NCI-H226 (cell line): ENCODE data around the gene CHIA.
"Not testable (repeated sequence)": the region's sequence is repeated elsewhere in the genome, so short reads cannot be mapped to it uniquely, and the experiment has no call there.

Experiments used
- DNase-seq: peaks from one replicate; pipeline ENCODE4 v3.0.0-alpha.2; 2015

CHIA gene

DNA sequence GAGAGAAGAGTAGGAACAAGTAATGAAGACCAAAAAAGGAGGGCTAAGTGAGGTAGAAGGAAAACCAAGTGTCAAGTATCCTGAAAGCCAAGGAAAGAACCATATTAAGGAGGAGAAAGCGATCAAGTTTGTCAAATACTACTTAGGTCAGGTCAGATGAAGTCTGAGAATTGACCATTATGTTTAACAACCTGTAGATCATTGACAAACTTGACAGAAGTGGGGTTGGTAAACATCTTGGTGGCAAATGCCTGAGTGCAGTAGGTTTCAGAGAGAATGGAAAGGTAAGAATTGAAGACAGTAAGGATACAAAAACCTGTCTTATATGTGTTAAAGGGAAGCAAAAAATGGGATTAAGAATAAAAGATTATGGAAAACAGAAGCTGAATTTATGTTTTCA, 3.7 kb upstream of the CHIA start:
- DNase-seq = no peak

- DNase-seq = no peak
These were observed 1.3 kb upstream of the CHIA start for GRCh38 chr1:111289371-111289770.

DNA sequence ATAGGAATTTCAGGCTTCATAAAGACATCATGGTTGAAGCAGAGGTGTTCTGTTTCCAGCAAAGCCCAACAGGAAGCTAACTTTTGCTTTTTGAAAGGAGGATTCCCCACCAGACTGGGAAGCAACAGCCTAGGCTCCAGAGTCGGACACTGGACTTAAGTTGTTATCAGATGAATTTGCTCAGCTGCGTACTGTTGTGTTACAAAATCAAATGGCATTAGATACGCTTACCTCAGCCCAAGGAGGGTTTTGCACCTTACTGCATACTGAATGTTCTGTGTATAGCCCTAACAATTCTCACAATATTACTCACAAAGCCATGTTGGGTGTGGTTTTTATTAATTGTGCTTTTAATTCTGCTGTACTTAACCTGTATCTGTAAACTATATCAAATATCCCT, 547 bp upstream of the CHIA start:
- DNase-seq = no peak

- no peak for DNase-seq
These were observed 3.7 kb downstream of the CHIA start for GRCh38 chr1:111294390-111294789.

DNA sequence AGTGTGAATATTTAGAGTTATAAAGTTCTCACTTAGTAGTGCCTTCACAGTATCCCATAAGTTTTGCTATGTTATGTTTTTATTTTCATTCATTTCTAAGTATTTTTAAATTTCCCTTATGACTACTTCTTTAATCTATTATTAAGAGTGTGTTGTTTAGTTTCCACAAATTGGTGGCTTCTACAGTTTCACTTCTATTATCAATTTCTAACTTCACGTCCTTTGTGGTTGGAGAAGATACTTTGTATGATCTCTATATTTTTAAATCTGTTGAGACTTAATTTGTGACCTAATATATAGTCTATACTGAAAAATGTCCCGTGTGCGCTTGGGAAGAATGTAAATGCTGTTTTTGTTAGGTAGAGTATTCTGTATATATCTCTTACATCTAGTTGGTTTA, 11.7 kb downstream of the CHIA start:
- no peak for DNase-seq

DNA sequence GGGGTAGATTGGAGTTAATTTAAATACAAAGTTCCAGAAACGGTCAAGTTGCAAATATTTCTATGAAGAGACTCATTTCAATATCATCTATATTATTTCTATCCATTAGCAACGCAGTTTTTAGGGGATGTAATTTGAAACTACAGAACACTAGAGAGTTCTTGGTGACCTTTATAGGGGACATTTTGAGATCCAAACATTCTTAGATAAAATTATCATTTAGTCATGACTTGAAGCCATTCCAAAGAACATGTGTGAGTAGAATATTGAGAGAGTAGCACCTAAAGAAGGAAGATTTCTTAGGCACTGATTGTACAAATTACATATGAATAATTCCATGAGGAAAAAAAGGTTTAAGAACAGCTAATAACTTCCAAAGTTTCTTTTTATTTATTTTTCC, 19.0 kb downstream of the CHIA start:
- no peak for DNase-seq

- no peak for DNase-seq
These were observed 27.9 kb downstream of the CHIA start for GRCh38 chr1:111318523-111318922.

- no peak for DNase-seq
These were observed 29.6 kb downstream of the CHIA start for GRCh38 chr1:111320066-111320879.

DNA sequence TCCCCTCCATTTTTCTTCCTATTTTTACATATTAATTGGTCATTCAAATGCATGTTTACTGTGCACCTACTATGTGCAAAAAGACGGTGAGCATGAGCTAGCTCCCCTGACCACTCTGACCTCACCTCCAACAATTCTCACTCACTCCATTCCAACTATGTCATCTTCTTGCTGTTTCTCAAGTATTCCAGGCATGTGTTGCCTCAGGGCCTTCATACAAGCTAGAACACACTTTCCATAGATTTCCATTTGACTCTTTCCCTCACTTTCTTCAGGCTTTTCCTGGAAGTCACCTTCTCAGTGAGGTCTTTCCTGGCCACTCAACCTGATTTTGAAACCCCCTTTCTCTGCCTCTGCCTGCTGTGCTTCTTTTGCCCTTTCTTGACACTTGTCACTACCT, 32.6 kb downstream of the CHIA start:
- DNase-seq = peak; percentile 9

DNA sequence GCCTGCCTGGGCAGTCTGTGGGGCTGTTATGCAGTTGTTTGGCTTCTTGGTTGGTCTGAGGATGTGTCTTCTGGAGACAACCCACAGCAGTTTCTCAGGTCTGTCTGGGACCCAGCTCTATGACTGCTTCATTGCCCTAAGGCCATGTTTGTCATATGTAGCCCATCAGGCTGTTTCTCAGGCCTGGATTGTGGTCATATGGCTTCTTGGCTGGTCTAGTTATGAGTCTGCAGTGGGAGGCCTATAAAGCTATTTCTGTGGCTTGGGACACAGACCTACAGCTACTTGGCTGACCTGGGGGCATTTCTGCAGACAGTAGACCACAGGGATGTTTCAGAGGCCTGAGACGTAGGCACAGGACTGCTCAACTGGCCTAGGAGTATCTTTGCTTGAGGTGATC, 41.5 kb downstream of the CHIA start:
- DNase-seq = no peak

DNA sequence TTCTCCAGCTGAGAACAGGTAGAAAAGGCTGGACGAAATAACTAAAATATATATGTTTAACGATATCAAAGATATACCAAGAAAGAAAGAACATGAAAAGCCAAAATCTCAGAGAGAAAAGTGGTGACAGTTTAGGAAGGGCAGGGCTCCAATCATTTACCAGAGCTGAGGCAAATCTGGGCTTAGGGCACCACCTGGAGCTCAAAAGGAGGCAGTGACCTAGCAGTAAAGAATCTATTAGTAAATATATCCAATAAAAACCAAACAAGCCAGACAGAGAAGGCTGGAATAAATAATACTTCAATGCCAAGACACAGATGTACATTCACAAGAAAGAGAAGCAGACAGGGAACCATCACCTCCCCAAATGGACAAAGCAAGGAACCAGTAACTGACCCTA, 43.5 kb downstream of the CHIA start:
- no peak for DNase-seq

GRCh38 chr1:111335214-111335877, 44.7 kb downstream of the CHIA start:
- DNase-seq = not testable (repeated sequence)

DNA sequence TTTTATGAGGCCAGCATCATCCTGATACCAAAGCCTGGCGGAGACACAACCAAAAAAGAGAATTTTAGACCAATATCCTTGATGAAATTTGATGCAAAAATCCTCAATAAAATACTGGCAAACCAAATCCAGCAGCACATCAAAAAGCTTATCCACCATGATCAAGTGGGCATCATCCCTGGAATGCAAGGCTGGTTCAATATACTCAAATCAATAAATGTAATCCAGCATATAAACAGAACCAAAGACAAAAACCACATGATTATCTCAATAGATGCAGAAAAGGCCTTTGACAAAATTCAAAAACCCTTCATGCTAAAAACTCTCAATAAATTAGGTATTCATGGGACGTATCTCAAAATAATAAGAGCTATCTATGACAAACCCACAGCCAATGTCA, 48.2 kb downstream of the CHIA start:
- DNase-seq = not testable (repeated sequence)

DNA sequence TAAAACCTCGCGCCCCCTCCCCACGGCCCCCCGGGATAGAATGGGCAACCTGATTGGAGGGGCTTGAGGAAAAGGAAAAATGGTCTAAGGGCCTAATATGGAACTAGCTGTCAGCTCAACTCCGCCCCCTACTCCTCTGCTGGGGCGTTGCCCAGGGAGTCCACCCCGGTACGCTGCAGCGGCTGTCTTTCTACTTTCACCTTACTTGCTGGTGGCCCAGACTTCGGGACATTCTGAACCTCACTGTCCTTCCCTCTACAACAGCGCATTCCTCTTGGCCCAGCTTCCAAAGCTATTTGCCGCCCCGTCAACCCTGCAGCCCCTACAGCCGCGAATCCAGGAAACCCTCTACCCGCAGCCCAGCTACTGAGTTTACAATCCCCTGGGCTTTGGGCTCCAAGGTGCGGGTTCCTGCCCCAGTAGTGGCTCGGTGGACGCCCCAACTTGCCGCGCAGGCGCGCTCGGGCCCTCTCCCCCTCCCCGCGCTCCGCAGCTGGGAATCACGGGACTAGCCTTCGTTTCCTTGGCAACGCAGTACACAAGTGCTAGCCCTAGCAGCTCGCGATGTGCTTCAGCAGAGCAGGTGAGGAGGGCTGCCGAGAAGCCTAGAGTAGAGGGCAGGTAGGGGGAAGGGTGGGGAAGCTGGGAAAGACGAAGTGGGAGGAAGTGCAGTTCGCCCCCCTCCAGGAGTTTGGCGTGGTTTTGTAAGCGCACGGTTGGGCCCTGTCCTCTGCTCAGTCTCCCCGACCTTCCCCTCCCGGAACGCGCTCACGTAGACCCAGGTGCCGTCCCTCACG, 55.6 kb downstream of the CHIA start:
- peak; percentile 71 for DNase-seq

DNA sequence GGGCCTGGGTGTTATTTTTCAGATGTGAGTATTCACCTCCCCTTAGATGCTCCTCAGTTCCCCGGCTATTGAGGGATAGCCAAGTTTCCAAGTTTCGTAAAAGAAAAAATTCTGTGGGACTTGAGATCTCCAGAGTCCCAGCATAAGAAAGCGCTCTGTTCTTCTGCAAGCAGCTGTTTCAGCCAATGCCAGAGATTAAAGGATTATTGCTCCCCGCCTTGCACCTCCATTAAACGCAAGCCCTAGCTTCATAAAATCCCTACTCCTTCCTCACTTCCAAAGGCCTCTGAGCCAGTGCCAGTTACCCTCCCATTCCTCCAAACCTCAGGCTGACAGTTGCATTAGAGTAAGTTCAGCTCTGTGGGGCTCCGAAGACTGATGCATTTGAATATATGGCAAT, 56.4 kb downstream of the CHIA start:
- DNase-seq = no peak

DNA sequence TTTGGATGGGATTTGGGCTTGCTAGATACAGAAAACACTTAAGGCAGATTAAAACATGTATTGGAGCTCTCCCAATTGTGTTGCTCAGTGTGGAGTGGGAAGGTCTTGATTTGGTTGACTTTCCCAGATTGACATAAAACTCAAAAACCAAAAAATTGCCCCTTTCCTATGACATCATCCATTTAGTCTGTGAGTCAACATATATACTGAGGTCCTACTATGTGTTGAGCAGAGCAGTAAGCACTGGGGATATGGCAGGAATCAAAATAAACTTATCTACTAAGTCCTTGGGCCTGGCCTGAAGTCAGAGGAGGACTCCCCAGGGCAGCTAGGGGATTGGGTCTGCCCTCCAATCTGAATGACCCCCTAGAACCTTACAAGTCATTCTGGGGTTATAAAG, 61.0 kb downstream of the CHIA start:
- DNase-seq = no peak

DNA sequence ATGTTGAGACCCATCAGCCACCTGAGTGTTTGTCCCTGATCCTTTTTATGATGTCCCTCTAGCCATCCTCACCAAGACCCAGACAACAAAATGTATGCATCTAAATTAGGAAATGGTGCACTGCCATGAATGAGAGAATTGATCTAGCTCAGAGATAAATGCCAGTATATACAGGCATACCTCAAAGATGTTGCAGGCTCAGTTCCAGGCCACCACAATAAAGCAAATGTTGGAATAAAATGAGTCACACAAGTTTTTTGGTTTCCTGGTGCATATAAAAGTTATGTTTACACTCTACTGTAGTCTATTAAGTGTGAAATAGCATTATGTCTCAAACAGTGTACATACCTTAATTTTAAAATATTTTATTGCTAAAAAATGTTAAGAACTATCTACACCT, 63.9 kb downstream of the CHIA start:
- DNase-seq = no peak

DNA sequence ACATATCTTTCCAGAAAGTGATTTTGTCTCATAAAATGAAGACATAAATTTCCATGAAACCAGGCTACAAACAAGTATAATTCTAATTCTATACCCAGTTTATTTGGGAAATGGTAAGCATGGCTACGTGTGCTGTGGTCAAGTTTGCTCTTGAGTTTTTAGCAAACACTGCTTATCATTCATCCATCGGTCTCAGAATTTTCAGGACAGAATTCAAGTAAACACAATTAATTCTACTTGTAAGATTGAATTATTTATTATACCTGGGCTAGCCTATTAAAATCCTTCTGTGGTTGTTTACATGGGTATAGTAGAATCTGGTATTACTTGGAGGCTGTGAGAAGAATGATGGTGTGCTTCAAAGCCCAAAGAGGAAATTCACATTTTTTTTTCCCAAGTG, 68.3 kb downstream of the CHIA start:
- DNase-seq = no peak

- DNase-seq = no peak
These were observed 68.7 kb downstream of the CHIA start for GRCh38 chr1:111359376-111359775.

DNA sequence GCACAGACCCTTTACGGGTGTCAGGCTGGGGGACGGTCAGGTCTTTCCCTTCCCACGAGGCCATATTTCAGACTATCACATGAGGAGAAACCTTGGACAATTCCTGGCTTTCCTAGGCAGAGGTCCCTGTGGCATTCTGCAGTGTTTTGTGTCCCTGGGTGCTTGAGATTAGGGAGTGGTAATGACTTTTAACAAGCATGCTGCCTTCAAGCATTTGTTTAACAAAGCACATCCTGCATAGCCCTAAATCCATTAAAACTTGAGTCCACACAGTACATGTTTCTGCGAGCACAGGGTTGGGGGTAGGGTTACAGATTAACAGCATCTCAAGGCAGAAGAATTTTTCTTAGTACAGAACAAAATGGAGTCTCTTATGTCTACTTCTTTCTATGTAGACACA, 69.6 kb downstream of the CHIA start:
- not testable (repeated sequence) for DNase-seq

DNA sequence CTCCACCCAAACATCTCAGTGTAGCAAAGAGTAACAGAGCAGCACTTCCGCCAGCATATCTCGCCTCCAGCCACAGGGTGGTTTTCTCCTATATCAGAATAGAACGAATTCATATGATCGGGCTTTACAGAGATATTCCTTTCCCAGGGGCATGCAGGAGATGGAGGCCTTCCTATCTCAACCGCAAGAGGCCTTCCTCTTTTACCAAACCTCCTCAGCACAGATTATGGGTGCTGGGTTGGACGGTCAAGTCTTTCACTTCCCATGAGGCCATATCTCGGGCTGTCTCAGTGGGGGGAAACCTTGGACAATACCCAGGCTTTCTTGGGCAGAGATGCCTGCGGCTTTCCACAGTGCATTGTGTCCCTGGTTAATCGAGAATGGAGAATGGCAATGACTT, 71.1 kb downstream of the CHIA start:
- DNase-seq = no peak

DNA sequence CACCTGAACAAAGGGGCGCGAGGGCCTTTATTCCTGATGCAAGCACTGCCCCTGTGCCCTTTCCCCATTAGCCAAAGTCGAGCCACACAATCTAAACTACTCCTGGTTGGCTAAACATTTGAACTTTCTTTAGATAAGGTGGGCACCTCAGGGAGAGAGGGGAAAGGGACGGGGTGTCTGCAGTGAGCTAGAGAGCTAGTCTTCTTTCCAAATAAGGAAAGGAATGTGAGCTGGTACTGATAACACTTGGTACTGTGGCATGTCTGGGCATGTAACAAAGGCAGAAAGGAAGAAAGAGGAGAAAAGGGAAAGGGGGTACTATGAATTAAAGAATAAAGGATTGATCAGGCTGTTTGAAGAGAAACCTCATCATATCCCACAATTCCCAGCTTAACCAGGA, 74.0 kb downstream of the CHIA start:
- DNase-seq = peak; percentile 22

DNA sequence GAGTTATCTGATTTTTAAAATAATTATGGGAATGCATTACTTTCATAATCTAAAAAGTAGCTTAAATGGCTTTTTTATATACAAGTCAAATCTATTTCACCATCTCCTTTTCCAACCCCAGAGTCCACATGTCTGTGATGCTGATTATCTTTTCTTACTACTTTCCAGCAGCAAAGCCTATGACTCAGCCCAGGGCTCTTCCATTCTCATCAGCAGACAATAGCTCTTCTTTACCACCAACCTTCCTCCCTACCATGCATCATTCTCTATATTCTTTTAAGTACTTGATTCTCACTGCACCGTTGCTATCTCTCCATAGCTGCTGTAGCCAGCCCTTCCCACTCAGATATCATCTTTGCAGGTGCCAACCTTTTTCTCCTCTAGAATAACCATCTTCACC, 75.6 kb downstream of the CHIA start:
- peak; percentile 57 for DNase-seq

DNA sequence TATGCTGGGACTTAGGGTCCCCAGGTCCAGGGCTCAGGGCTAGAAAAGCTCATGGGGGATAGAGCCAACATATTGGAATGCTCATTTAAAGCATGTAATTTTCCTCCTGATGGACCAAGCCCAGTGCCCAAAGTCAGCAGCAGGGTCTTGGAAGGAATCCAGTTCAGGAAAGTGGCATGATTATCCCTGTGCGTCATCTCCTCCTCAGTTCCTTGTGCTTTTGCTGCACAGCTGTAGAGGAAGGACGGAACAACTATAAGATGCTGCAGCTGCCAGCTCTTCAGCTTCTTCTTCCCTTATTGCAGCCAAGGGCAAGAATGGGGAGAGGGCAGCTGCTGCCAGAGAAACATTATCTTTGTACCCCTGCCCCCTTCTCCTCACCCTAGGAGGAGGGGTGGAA, 78.5 kb downstream of the CHIA start:
- DNase-seq = no peak
